ENCODE data around the gene FAM83E.

GRCh38 chr19:48646722-48647216, 31.9 kb upstream of the FAM83E start:
- no peak for TF ChIP-seq CTCF (IDR thresholded peaks at IDR 0.05)
- TF ChIP-seq MYC (IDR thresholded peaks at IDR 0.05; ENCODE audit: borderline replicate concordance, low read length), result no peak
- peak; percentile 22; the same call in 1 of the 2 replicates for TF ChIP-seq POLR2A (IDR thresholded peaks at IDR 0.05; ENCODE audit: low read length)
- no peak for TF ChIP-seq RFX5 (IDR thresholded peaks at IDR 0.05)
- no peak for TF ChIP-seq HMGXB4 (CRISPR knock-in tag; IDR thresholded peaks at IDR 0.05; ENCODE audit: borderline replicate concordance)
- TF ChIP-seq REST (IDR thresholded peaks at IDR 0.05), result no peak
- TF ChIP-seq KDM1A (IDR thresholded peaks at IDR 0.05; ENCODE audit: low read depth), result no peak
- no peak for TF ChIP-seq SREBF2 (IDR thresholded peaks at IDR 0.05)
- TF ChIP-seq ZC3H11A (IDR thresholded peaks at IDR 0.05), result no peak
- no peak for TF ChIP-seq SMC3 (IDR thresholded peaks at IDR 0.05)
- no peak for TF ChIP-seq PBX3 (IDR thresholded peaks at IDR 0.05)
- TF ChIP-seq MAX (IDR thresholded peaks at IDR 0.05), result no peak
- no peak for TF ChIP-seq RAD21 (conservative IDR thresholded peaks at IDR 0.05 in 1 of 2, IDR thresholded peaks at IDR 0.05 in 1 of 2)
- no peak for TF ChIP-seq TP53 (CRISPR knock-in tag; IDR thresholded peaks at IDR 0.05)
